ENCODE data around the gene POLD1.

DNA sequence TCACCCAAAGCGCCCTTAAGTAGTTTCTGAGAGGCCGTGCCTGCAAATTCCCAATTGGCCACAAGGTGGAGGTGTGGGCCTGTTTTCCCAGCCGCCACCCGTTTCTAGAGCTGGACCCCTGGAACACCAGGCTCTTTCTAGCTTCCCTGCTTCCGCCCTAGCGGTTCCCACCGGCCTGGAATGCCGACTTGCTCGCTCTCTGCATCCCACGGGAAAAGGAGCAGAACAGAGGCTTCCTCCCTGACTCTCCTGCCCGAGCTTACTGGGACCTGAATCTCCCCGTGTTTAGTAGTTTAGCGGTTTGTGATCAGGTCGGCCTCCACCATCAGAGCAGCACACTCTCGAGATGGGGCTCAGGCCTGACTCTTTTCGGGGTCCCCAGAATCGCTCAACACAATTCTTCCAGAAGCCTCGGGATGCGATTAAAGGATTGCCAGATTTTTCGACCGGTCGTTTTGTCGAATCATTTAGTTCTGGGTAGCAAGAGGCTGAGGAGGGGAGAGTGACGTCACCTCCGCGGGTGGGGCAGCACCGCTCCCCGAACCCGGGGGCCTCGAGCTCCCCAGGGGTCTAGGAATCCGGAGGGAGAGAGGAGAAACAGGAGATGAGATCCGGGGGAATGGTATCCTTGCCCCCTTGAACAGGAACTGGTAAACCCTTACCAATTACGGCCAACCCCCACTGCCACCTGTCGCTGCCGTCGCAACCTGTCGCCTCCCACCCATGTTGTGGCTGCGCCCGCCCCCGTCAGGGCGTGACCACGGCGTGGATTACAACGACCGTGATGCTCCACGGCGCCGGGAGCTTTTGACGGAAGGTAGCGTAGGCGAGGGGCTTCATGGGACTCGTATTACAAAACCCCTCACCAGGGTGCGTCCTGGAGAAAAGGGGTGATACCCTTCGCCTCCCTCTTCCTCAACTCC is 26.7 kb upstream of the POLD1 start:
- TF ChIP-seq, protein P1, sequence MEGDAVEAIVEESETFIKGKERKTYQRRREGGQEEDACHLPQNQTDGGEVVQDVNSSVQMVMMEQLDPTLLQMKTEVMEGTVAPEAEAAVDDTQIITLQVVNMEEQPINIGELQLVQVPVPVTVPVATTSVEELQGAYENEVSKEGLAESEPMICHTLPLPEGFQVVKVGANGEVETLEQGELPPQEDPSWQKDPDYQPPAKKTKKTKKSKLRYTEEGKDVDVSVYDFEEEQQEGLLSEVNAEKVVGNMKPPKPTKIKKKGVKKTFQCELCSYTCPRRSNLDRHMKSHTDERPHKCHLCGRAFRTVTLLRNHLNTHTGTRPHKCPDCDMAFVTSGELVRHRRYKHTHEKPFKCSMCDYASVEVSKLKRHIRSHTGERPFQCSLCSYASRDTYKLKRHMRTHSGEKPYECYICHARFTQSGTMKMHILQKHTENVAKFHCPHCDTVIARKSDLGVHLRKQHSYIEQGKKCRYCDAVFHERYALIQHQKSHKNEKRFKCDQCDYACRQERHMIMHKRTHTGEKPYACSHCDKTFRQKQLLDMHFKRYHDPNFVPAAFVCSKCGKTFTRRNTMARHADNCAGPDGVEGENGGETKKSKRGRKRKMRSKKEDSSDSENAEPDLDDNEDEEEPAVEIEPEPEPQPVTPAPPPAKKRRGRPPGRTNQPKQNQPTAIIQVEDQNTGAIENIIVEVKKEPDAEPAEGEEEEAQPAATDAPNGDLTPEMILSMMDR (conservative IDR thresholded peaks at IDR 0.05; ENCODE audit: low read length) = peak; percentile 94
- TF ChIP-seq EZH2phosphoT487 (IDR thresholded peaks at IDR 0.05; ENCODE audit: borderline replicate concordance, low read depth, low read length) = no peak

All from OCI-LY7 (cell line).